NCI-H1048 (cell line): ENCODE results near the gene MRRF.
"Not testable (repeated sequence)": the region's sequence is repeated elsewhere in the genome, so short reads cannot be mapped to it uniquely, and the experiment has no call there.

Experiments used
- DNase-seq: peaks from one replicate; lab custom pipeline; 2025; lab: John Stamatoyannopoulos, UW

Gene MRRF

GRCh38 chr9:122277285-122277897 lies 12.7 kb downstream of the MRRF start:
- DNase-seq = no peak

- no peak for DNase-seq
Measured at GRCh38 chr9:122281368-122281767, 16.7 kb downstream of the MRRF start.

GRCh38 chr9:122286764-122287163 lies 22.1 kb downstream of the MRRF start:
- no peak for DNase-seq

GRCh38 chr9:122287214-122287720 lies 22.6 kb downstream of the MRRF start:
- DNase-seq = no peak

GRCh38 chr9:122291458-122291857 lies 26.8 kb downstream of the MRRF start:
- DNase-seq = no peak

GRCh38 chr9:122294531-122294930 lies 29.8 kb downstream of the MRRF start:
- no peak for DNase-seq

- no peak for DNase-seq
Measured at GRCh38 chr9:122297512-122297911, 32.8 kb downstream of the MRRF start.

- no peak for DNase-seq
Measured at GRCh38 chr9:122302237-122303093, 37.8 kb downstream of the MRRF start.

- DNase-seq = no peak
Measured at GRCh38 chr9:122307061-122307460, 42.4 kb downstream of the MRRF start.

- DNase-seq = no peak
Measured at GRCh38 chr9:122307925-122308324, 43.2 kb downstream of the MRRF start.

GRCh38 chr9:122309861-122310260 lies 45.2 kb downstream of the MRRF start:
- DNase-seq = no peak

- DNase-seq = no peak
Measured at GRCh38 chr9:122314165-122314564, 49.5 kb downstream of the MRRF start.

GRCh38 chr9:122315534-122315933 lies 50.9 kb downstream of the MRRF start:
- DNase-seq = no peak

- no peak for DNase-seq
Measured at GRCh38 chr9:122318284-122318683, 53.6 kb downstream of the MRRF start.

GRCh38 chr9:122320413-122320881 lies 55.8 kb downstream of the MRRF start:
- DNase-seq = no peak

- DNase-seq = no peak
Measured at GRCh38 chr9:122322553-122322952, 57.9 kb downstream of the MRRF start.

GRCh38 chr9:122324665-122325064 lies 60.0 kb downstream of the MRRF start:
- DNase-seq = not testable (repeated sequence)

- DNase-seq = no peak
Measured at GRCh38 chr9:122325124-122325523, 60.4 kb downstream of the MRRF start.

GRCh38 chr9:122327175-122327574 lies 62.5 kb downstream of the MRRF start:
- no peak for DNase-seq

GRCh38 chr9:122329597-122329996 lies 64.9 kb downstream of the MRRF start:
- no peak for DNase-seq

GRCh38 chr9:122330466-122330865 lies 65.8 kb downstream of the MRRF start:
- DNase-seq = not testable (repeated sequence)

- DNase-seq = no peak
Measured at GRCh38 chr9:122331523-122331927, 66.8 kb downstream of the MRRF start.

- DNase-seq = no peak
Measured at GRCh38 chr9:122332083-122332482, 67.4 kb downstream of the MRRF start.
